ENCODE results near the gene TEX2. TPM values are rescaled to one million over a fixed set of nuclear protein-coding genes. Genes with fewer than 3 reads are reported as not detected.

The TEX2 gene
- total and polyA plus RNA-seq, 7 experiments from 2014 or later, result 7.9 to 24.2 (median 14.4) TPM

DNA sequence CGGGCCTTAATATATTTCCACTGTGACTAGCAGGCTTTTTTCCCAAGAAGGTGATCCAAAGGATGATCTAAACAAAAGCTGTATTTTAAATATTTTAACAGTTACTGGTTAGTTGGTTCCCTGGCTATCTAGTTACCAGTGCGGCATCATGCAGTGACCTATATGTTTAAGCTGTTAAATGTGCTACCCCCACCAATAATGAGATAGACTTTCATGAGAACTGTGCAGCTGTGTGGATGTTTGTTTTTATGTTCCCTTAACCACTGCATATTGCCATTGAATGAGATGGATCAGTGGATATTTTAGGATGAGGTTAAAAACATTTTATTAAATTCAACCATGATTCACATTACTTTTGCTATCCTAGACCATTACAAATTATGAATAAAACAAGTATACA is 150.1 kb downstream of the TEX2 start:
- POLR2A ChIA-PET, result interaction anchor here (0.5 to 1.6 kb wide), 7 partner anchors 16 to 401 kb away, joined by 3 to 7 read pairs (median 3); no protein-coding TSS in a partner anchor
- intact Hi-C loops (cut with micrococcal nuclease), result no loop called here
- peaks cover 0 to 2% (median 0%) of the 10 kb centered on the region in 11 donors for H3K9me3 Mint-ChIP-seq

DNA sequence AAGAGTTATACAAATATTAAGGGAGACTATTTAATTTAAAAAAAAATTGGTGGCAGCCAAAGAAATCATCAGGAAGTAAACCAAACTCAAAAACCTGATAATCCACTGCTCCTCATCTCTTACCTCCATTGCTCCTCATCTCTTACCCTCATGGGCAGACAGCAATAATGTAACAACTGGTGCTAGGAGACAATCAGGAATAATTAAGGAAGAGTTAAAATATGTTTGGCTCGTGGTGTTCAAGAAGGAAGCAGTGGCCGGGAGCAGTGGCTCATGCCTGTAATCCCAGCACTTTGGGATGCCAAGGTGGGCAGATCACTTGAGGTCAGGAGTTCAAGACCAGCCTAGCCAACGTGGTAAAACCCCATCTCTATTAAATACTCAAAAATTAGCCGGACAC is 151.2 kb downstream of the TEX2 start:
- H3K27ac ChIP-seq (ENCODE audit: low read depth, low read length), result no peak overlapping the region
- no peaks in the 10 kb centered on the region for H3K27me3 ChIP-seq (ENCODE audit: control insufficient read depth in 2 of 2, insufficient read depth in 2 of 2, low read length in 2 of 2)
- ChIA-PET CTCF (interaction anchor here (1.8 kb wide), 1 partner anchor 83 kb away, joined by 4 read pairs; no protein-coding TSS in a partner anchor), POLR2A (interaction anchor here (0.6 to 1.7 kb wide), 4 partner anchors 18 to 176 kb away, joined by 3 to 5 read pairs (median 4); partner anchors contain the start of gene ICAM2)
- intact Hi-C loops (cut with micrococcal nuclease), result no loop called here
- H3K4me1 ChIP-seq (ENCODE audit: control insufficient read depth in 2 of 2, insufficient read depth in 2 of 2, low read length in 2 of 2), result peaks cover 29 to 40% of the 10 kb centered on the region in 2 donors
- no peaks in the 10 kb centered on the region for H3K9me3 ChIP-seq (ENCODE audit: control insufficient read depth in 2 of 3, low read length in 3 of 3)
- Mint-ChIP-seq H3K27me3 (no peaks in the 10 kb centered on the region), H3K4me1 (peaks cover 33 to 63% (median 58%) of the 10 kb centered on the region in 7 donors), H3K27ac (peak overlapping the region in 1 of 9 donors; percentile 31), H3K4me3 (no peak overlapping the region), H3K36me3 (peaks cover 0 to 46% (median 10%) of the 10 kb centered on the region in 5 donors), H3K9me3 (no peaks in the 10 kb centered on the region)
- ATAC-seq (no peak), DNase-seq (no peak)
- H3K4me3 ChIP-seq (ENCODE audit: low read length), result no peak overlapping the region
- no peaks in the 10 kb centered on the region for H3K36me3 ChIP-seq (ENCODE audit: control insufficient read depth in 2 of 3, insufficient read depth in 3 of 3, low read length in 3 of 3)

More for the DNA sequence above, 150.1 kb downstream of the TEX2 start:
- Mint-ChIP-seq H3K36me3 (peaks cover 0 to 50% (median 10%) of the 10 kb centered on the region in 5 donors), H3K27ac (no peak overlapping the region), H3K4me3 (no peak overlapping the region), H3K27me3 (no peaks in the 10 kb centered on the region), H3K4me1 (peaks cover 34 to 61% (median 51%) of the 10 kb centered on the region in 7 donors)
- no peaks in the 10 kb centered on the region for H3K36me3 ChIP-seq (ENCODE audit: control insufficient read depth in 2 of 3, insufficient read depth in 3 of 3, low read length in 3 of 3)
- H3K9me3 ChIP-seq (ENCODE audit: control insufficient read depth in 2 of 3, low read length in 3 of 3), result no peaks in the 10 kb centered on the region
- H3K4me3 ChIP-seq (ENCODE audit: low read length), result no peak overlapping the region
- peaks cover 17 to 36% of the 10 kb centered on the region in 2 donors for H3K4me1 ChIP-seq (ENCODE audit: control insufficient read depth in 2 of 2, insufficient read depth in 2 of 2, low read length in 2 of 2)
- DNase-seq (no peak), ATAC-seq (no peak)
- H3K27ac ChIP-seq (ENCODE audit: low read depth, low read length), result no peak overlapping the region
- CTCF ChIA-PET, result interaction anchor here (1.6 to 1.8 kb wide), 2 partner anchors 49 to 84 kb away, joined by 4 to 5 read pairs; no protein-coding TSS in a partner anchor
- no peaks in the 10 kb centered on the region for H3K27me3 ChIP-seq (ENCODE audit: control insufficient read depth in 2 of 2, insufficient read depth in 2 of 2, low read length in 2 of 2)

DNA sequence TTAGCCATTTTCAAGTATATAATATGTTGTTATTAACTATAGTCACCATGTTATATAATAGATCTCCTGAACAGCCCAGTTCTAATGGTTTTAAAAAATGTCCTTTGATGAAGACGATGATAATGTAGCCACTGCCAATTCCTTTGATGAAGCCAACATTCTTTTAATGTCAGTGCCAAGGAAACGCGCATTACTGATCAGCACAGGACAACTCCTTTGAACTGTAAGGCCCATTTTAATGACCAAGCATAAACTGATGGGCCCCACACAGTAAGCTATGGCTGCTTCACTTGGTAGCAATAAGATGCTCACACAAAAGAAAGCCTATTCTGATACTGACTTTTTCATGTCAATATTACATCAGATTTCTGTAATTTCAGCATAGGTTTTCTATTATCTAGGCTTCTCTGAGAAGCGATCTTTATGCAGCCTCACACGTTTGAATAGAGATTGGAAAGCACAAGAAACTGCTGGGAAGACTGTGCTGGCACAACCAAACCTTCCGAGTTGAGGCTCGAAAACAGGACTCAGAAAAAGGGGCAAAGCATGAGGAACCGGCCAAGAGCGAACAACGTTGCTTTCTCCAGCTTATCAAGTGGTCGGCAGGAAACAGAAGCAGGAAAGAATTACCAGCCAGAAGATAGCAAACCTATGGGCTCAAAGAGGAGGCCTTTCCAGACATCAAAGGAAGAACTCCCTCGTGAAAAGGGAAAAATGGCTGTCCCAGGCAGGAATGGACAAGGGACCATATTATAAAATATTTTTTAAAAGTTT is 152.5 kb downstream of the TEX2 start:
- Mint-ChIP-seq H3K36me3 (peaks cover 0 to 41% (median 8%) of the 10 kb centered on the region in 5 donors), H3K27ac (peak overlapping the region in 4 of 9 donors; percentile 43 to 90 (median 49)), H3K27me3 (no peaks in the 10 kb centered on the region), H3K4me1 (peaks cover 33 to 65% (median 60%) of the 10 kb centered on the region in 7 donors), H3K9me3 (peaks cover 0 to 3% (median 0%) of the 10 kb centered on the region in 11 donors), H3K4me3 (no peak overlapping the region)
- Histone ChIP-seq H3K9me3 (ENCODE audit: control insufficient read depth in 2 of 3, low read length in 3 of 3) (no peaks in the 10 kb centered on the region), H3K4me3 (ENCODE audit: low read length) (no peak overlapping the region), H3K4me1 (ENCODE audit: control insufficient read depth in 2 of 2, insufficient read depth in 2 of 2, low read length in 2 of 2) (peaks cover 32 to 45% of the 10 kb centered on the region in 2 donors), H3K36me3 (ENCODE audit: control insufficient read depth in 2 of 3, insufficient read depth in 3 of 3, low read length in 3 of 3) (no peaks in the 10 kb centered on the region), H3K27ac (ENCODE audit: low read depth, low read length) (no peak overlapping the region), H3K27me3 (ENCODE audit: control insufficient read depth in 2 of 2, insufficient read depth in 2 of 2, low read length in 2 of 2) (no peaks in the 10 kb centered on the region)
- DNase-seq (no peak), ATAC-seq (no peak)
- POLR2A ChIA-PET, result interaction anchor here (1.1 to 4.5 kb wide), 4 partner anchors 10 to 90 kb away, joined by 4 to 39 read pairs (median 5); partner anchors contain the start of genes ERN1 and ICAM2
- intact Hi-C loops (cut with micrococcal nuclease), result no loop called here
- CTCF ChIA-PET, result no interaction called here

DNA sequence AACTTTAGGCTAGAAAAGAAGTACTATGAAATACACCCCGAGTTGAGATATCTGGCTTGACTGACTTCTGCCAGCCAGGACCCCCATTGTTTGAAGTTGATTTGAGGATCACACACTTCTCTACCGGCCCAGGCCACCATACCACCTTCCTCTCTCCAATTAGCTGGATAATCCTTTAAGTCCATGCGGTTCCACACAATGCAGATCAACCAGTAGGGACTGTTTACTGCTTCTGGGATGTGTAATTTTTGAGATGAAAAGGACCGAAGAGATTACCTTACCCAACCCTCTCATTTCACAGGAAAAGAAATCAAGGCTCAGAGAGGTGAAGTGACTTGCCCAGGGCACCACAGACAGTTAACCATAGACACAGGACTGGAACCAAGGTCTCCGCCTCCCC is 153.7 kb downstream of the TEX2 start:
- H3K36me3 Mint-ChIP-seq, result peaks cover 0 to 34% (median 6%) of the 10 kb centered on the region in 5 donors
- intact Hi-C loops (cut with micrococcal nuclease), result no loop called here
- Histone ChIP-seq H3K4me1 (ENCODE audit: control insufficient read depth in 2 of 2, insufficient read depth in 2 of 2, low read length in 2 of 2) (peaks cover 30 to 44% of the 10 kb centered on the region in 2 donors), H3K36me3 (ENCODE audit: control insufficient read depth in 2 of 3, insufficient read depth in 3 of 3, low read length in 3 of 3) (no peaks in the 10 kb centered on the region), H3K27me3 (ENCODE audit: control insufficient read depth in 2 of 2, insufficient read depth in 2 of 2, low read length in 2 of 2) (no peaks in the 10 kb centered on the region), H3K9me3 (ENCODE audit: control insufficient read depth in 2 of 3, low read length in 3 of 3) (no peaks in the 10 kb centered on the region), H3K4me3 (ENCODE audit: low read length) (no peak overlapping the region), H3K27ac (ENCODE audit: low read depth, low read length) (no peak overlapping the region)
- CTCF ChIA-PET, result no interaction called here
- no peaks in the 10 kb centered on the region for H3K27me3 Mint-ChIP-seq
- H3K9me3 Mint-ChIP-seq, result peaks cover 0 to 3% (median 0%) of the 10 kb centered on the region in 11 donors
- H3K4me1 Mint-ChIP-seq, result peaks cover 28 to 65% (median 52%) of the 10 kb centered on the region in 7 donors
- ATAC-seq (no peak), DNase-seq (no peak)
- POLR2A ChIA-PET, result interaction anchor here (1.0 to 4.5 kb wide), 3 partner anchors 11 to 37 kb away, joined by 3 to 39 read pairs (median 5); partner anchors contain the start of gene ERN1
- H3K4me3 Mint-ChIP-seq, result no peak overlapping the region
- H3K27ac Mint-ChIP-seq, result peak overlapping the region; percentile 37 to 90 (median 65)

DNA sequence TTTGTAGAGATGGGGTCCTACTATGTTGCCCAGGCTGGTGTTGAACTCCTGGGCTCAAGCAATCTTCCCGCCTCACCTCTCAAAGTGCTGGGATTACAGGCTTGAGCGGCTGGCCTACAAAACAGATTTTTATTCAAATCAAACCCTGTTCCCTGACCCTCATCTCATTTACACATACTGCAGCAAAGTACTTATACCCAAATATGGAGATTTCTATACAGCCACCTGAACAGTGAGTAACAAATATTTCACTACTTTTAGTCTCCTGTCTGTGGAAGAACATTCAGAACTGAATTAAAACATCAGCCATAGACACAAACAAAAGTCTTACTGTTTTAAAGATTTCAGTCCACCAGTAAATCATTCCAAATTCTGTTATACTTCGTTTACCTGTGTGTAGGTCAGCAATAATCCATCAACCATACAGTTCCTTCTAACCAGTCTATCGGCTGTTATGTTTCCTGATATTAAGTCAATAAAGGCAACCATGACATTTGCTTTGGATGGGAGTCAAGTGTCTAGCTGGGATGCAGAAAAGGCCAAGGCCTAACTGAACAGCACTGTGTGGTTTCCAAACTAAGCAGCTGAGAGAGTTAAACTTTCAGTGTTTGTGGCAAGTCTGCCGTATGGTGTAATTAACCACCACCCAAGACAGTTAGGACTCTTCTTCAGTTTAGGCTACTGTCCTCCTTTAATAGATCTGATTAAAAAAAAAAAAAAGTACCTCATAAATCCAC is 155.4 kb downstream of the TEX2 start:
- peaks cover 0 to 30% (median 6%) of the 10 kb centered on the region in 5 donors for H3K36me3 Mint-ChIP-seq
- H3K4me1 Mint-ChIP-seq, result peaks cover 32 to 77% (median 53%) of the 10 kb centered on the region in 7 donors
- Histone ChIP-seq H3K4me3 (ENCODE audit: low read length) (no peak overlapping the region), H3K36me3 (ENCODE audit: control insufficient read depth in 2 of 3, insufficient read depth in 3 of 3, low read length in 3 of 3) (no peaks in the 10 kb centered on the region), H3K4me1 (ENCODE audit: control insufficient read depth in 2 of 2, insufficient read depth in 2 of 2, low read length in 2 of 2) (peaks cover 38 to 51% of the 10 kb centered on the region in 2 donors), H3K27ac (ENCODE audit: low read depth, low read length) (peak overlapping the region; percentile 32), H3K9me3 (ENCODE audit: control insufficient read depth in 2 of 3, low read length in 3 of 3) (no peaks in the 10 kb centered on the region), H3K27me3 (ENCODE audit: control insufficient read depth in 2 of 2, insufficient read depth in 2 of 2, low read length in 2 of 2) (no peaks in the 10 kb centered on the region)
- H3K27ac Mint-ChIP-seq, result peak overlapping the region; percentile 54 to 91 (median 85)
- DNase-seq, result no peak
- ChIA-PET POLR2A (interaction anchor here (1.0 to 4.5 kb wide), 4 partner anchors 21 to 44 kb away, joined by 3 to 39 read pairs (median 6); partner anchors contain the start of gene ERN1), CTCF (no interaction called here)
- peaks cover 0 to 3% (median 0%) of the 10 kb centered on the region in 11 donors for H3K9me3 Mint-ChIP-seq
- no peak for ATAC-seq
- intact Hi-C loops (cut with micrococcal nuclease), result loop anchor here in 1 of 2 donors (2.0 kb wide), 1 partner anchor 13 kb away; no protein-coding TSS in a partner anchor
- H3K4me3 Mint-ChIP-seq, result peak overlapping the region in 6 of 10 donors; percentile 5 to 68 (median 40)
- H3K27me3 Mint-ChIP-seq, result no peaks in the 10 kb centered on the region

GRCh38 chr17:64106918-64107317 is 156.1 kb downstream of the TEX2 start:
- peak overlapping the region; percentile 0 to 70 (median 46) for H3K4me3 Mint-ChIP-seq
- H3K36me3 Mint-ChIP-seq, result peaks cover 0 to 25% (median 5%) of the 10 kb centered on the region in 5 donors
- no peaks in the 10 kb centered on the region for H3K9me3 ChIP-seq (ENCODE audit: control insufficient read depth in 2 of 3, low read length in 3 of 3)
- H3K9me3 Mint-ChIP-seq, result peaks cover 0 to 3% (median 0%) of the 10 kb centered on the region in 11 donors
- no peaks in the 10 kb centered on the region for H3K27me3 ChIP-seq (ENCODE audit: control insufficient read depth in 2 of 2, insufficient read depth in 2 of 2, low read length in 2 of 2)
- intact Hi-C loops (cut with micrococcal nuclease), result loop anchor here in 1 of 2 donors (1.0 to 2.0 kb wide), 4 partner anchors 14 to 56 kb away; partner anchors contain the start of gene ERN1
- peak in 1 of 9 donors; percentile 10 for DNase-seq
- H3K4me3 ChIP-seq (ENCODE audit: low read length), result no peak overlapping the region
- ChIA-PET POLR2A (interaction anchor here (0.6 to 4.5 kb wide), 17 partner anchors 8 to 88 kb away, joined by 3 to 39 read pairs (median 4); partner anchors contain the start of gene ERN1), CTCF (interaction anchor here (1.0 kb wide), 1 partner anchor 11 kb away, joined by 4 read pairs; no protein-coding TSS in a partner anchor)
- H3K4me1 ChIP-seq (ENCODE audit: control insufficient read depth in 2 of 2, insufficient read depth in 2 of 2, low read length in 2 of 2), result peaks cover 38 to 51% of the 10 kb centered on the region in 2 donors
- no peaks in the 10 kb centered on the region for H3K36me3 ChIP-seq (ENCODE audit: control insufficient read depth in 2 of 3, insufficient read depth in 3 of 3, low read length in 3 of 3)
- peak overlapping the region; percentile 56 to 91 (median 85) for H3K27ac Mint-ChIP-seq
- ATAC-seq, result peak; percentile 14
- H3K27me3 Mint-ChIP-seq, result no peaks in the 10 kb centered on the region
- H3K4me1 Mint-ChIP-seq, result peaks cover 35 to 77% (median 56%) of the 10 kb centered on the region in 7 donors
- H3K27ac ChIP-seq (ENCODE audit: low read depth, low read length), result peak overlapping the region; percentile 32

Data from naive thymus-derived CD4-positive, alpha-beta T cell (primary cell).